GM19023 (cell line): ENCODE results near the gene RAPSN.

ENCODE experiments used
- ATAC-seq: cut with Tn5 transposase; IDR thresholded peaks from one replicate; pipeline ENCODE4 v1.9.1; 2021; ENCODE audit warnings: mild to moderate bottlenecking, moderate library complexity; ENCODE audit not compliant: unreplicated experiment

RAPSN gene

DNA sequence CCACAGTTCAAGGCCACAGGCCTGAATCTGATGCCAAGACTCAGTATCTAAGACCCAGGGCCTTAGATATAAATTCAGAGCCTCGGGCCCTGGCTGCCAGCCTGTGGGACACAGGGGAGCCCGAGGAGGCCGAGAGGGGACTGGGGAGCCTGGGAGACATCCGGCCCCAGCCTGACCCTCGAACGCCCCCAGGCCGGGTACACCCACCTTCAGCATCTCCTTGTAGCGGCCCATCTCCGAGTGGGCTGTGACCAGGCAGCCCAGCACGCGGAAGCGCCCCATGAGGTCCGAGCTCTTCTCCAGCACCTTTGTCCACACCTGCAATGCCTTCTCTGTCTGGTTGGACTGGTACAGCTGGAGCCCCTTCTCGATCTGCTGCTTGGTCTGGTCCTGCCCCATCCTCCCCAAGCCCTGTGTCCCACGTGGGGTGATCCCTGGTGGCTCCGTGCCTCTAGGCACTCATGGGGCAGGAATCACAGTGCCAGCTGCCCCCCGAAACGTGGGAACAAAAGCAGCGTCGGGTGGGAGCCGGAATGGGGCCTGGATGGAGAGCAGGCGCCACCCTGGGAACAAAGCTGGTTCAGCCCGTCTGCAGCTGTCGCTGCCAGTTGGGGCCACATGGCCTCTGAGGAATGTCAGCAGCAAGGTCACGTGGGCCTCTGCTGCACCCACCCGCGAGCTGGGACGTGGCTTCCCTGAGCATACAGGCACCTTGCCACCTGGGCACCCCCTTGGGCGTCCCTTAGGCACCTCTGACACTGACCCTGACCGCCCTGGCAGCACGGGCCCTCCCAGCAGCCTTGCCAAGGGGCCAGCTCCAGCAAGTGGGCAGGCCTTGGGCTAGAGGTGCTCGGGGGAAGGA is at the start of gene RAPSN:
Gene RAPSN, minus strand, starts transcription at position 571 of the 862 bp plus-strand sequence. Its CDS starts 172 bp downstream, at position 399.
- no peak for ATAC-seq

DNA sequence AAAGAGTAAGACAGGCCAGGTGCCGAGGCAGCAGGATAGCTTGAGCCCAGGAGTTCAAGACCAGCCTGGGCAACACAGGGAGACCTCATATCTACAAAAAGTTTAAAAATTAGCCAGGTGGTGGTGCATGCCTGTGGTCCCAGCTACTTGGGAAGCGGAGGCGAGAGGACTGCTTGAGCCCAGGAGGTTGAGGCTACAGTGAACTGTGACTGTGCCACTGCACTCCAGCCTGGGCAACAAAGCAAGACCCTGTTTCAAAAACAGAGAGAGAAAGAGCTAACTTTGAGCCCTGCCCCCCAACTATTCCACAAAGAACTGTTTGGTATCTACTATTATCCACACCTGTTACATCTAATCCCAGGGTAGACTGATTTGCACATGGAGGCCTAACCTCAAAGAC is 49.2 kb upstream of the RAPSN start:
- ATAC-seq: no peak

DNA sequence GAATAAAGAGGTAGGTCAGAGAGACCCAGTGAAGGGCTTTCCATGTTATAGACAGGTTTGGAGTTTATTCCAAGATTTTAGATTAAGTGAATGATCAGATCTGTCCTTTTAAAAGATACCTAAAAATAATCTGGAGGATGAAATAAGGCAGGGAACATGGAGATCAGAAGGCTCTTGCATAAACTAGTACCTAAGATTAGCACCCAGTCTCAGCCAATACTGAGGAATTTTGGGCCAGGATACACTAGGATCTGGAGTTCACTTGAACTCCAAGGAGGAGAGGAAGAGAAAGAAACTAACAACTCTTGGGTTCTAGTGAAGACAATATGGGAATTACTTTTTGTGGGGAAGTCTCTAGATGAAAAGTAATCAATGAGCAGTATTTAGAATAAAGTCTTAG is 47.9 kb upstream of the RAPSN start:
- ATAC-seq: no peak

DNA sequence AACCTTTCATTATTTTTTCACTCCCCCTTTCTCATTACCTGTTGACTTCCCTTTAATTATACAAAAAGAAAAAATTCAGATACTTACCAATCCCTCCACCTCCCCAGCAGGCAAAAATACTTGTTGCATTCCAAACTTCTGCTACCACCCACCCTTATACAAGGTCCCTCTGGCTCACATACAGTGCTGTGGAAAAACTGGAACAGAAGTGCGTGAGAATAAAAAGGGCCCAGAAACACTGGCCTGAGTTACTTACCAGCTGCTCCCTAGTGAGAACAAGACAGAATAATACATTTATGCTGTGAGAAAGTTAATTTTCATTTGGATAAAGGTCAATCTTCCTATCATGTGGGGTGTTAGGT is 46.9 kb upstream of the RAPSN start:
- no peak for ATAC-seq

DNA sequence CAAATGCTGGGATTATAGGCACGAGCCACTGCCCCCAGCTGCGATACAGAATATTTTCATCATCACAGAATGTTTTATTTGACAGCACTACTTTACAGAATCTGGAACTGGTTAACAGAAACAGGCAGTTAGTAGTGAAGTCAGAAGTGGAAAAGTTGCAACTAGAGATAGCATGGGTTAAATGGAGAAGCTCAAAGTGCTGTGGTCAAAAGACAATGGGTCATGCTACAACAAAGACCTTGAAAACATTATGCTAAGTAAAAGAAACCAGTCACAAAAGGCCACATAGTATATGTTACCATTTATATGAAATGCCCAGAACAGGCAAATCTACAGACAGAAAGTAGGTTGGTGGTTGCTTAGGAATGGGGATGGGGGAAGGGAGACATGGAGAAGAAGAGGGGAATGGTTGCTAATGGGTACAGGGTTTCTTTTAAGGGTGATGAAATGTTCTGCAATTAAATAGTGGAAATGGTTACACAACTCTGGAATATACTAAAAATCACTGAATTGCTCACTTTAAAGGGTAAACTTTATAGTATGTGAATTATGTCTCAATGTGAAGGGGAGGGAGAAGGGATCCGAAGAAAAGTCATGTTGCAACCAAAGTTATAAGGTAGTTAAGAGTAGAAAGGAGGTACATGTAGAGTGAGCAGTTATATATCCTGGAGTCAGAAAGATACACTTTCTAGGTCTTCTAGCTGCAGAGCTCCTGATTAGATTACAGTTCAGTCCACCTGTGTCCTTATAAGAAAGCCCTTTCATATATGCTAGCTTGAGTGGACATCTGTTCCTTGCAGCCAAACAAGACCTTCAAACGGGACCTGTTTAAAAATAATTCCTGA is 46.3 kb upstream of the RAPSN start:
- no peak for ATAC-seq

DNA sequence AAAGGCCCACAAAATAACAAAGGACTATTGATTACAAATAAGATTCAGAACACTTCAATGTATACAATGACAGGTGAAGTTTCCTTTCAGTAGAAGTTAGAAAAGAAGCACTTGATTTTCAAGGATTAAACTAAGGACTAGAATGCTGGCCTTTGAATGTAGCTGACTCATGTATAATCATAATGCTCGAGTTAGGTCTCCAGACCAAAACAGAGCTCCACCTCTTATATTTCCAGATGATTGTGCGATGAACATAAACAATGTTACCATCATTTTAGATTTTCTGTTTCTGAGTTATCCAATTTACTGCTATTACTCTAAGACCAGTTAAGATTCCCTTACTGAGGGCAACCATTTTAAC is 40.4 kb upstream of the RAPSN start:
- no peak for ATAC-seq

DNA sequence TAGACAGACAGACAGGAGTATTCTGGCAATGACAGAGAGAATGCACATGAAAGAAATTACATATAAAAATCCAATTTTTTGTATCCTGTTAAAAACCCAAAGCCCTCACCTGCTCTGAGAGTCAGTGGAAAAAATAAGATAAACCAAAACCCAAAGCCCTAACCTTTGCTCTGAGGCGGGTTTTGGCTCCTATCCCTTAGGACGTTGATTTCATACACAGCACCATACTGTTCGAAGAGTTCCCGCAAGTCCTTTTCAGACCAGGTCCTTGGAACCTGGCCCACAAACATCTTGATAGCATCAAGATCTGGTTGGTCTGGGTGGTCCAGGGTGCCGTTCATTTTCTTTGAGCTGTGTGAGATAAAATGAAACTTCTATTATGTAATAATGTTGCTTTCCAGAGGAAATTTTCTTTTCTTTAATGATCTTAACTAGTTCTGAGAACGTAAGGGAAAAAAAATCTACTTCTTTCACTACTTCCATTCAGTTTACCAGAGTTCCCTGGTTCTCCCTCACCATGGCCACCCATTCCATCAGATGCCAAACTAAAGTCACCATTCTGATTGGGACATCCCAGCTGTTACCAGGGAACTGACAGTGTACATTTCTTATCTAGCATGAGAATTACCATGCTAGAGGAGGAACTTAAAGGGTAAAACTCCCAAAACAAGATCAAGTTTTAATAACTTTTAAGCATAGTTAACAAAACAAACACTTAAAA is 39.9 kb upstream of the RAPSN start:
- ATAC-seq: no peak

DNA sequence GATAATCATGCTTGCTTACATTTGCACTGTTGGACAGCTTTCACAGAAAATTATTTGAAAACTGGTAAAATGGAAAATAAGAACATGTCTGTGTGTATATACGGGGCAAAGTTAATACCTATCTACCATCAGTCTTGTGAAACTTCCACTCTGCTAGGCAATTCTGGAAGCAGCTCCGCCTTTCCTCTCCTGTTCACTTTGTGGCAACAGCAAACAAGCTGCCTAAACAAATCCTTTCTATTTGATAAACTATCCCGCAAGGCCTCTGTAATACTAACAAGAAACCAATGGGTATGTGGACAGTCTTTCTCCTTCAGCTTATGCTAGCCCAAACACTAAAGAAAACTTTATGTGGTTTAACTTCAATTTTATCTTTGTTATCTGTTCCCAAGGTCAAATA is 39.2 kb upstream of the RAPSN start:
- ATAC-seq: no peak

DNA sequence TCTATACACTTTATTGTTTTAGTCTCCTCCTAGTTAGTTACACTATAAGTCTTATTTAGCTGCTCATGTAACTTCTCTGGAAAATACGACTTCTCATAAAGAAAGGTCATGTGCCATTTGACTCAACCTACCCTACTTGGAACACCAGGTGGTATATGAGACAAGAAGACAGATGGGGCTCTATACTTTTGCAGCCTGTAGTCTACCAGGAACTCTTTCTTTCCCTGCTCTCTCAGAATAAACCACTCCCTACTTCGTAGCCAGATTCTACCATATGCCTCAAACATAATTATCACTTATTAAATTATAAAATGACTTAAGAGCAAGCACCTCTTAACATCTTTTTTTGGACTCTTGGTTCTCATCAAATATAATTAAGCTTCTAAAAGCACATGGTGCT is 38.5 kb upstream of the RAPSN start:
- no peak for ATAC-seq

DNA sequence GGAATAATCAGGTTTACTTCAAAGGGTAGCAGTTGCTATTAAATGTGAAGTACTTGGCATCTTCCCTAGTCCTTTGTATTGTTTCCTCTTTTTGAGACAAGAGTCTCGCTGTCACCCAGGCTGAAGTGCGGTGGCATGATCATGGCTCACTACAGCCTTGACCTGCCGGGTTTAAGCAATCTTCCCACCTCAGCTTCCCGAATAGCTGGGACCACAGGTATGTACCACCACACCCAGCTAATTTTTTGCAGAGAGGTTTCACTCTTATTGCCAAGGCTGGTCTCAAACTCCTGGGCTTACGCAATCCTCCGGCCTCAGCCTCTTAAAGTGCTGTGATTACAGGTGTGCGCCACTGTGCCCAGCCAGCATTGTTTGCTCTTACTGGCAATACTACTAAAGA is 36.2 kb upstream of the RAPSN start:
- ATAC-seq: no peak

DNA sequence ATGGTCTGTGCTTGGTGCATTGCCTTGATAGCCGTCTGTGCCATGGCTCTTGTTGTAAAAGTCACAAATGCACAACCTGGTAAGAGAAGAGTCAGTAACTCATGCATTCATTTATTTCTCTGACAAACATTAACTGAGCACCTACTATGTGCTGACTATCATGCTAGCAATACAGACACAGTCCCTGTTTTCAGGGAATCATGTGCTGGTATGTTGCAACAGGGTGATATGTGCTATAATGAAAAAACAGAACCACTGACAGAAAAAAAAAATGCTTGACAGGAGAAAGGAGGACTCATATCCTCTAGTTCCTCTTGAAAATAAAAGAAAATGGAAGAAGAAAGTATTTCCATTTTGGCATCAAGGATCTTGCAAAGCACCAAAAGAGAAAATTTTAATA is 34.5 kb upstream of the RAPSN start:
- ATAC-seq: no peak

DNA sequence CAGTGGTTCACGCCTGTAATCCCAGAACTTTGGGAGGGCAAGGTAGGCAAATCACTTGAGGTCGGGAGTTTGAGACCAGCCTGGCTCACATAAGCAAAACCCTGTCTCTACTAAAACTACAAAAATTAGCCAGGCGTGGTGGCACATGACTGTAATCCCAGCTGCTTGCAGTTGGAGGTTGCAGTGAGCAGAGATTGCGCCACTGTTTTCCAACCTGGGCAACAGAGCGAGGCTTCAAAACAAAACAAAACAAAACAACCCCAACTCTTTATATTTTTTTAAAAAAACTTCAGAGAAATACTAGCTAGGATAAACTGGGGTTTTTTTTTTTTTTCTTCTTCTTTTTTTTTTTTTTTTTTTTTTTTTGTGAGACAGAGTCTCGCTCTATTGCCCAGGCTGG is 31.8 kb upstream of the RAPSN start:
- ATAC-seq: no peak

DNA sequence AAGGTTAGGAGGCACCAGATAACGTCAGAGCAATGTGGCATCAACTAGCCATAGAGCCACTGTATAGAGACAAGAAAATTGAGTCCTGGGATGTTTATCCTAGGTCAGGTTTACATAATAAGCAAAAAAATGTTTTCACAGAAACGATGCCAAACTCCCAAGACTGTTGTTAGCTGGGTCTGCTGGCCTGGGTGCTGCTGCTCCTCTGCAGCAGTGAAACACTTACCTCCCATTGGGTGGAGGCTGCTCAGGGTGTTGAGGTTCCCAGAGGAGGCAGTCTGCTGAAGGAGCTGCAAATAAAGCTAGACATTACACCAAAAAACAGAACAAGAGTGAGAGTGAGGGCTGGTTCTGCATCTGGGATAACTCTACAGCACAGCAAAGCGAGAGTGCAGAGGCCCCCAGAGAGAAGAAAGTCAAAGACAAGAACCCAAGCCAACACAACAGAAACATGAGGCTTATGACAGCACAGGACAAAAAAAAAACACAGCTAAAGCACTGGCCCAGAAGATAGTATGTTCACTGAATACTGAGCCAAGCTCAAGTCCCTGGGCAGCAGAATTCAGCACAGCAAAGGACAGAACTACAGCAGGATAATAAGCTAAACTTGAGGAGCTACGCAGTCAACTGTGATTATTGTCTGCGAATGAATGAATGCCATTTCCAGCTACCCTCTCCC is 29.9 kb upstream of the RAPSN start:
- no peak for ATAC-seq

DNA sequence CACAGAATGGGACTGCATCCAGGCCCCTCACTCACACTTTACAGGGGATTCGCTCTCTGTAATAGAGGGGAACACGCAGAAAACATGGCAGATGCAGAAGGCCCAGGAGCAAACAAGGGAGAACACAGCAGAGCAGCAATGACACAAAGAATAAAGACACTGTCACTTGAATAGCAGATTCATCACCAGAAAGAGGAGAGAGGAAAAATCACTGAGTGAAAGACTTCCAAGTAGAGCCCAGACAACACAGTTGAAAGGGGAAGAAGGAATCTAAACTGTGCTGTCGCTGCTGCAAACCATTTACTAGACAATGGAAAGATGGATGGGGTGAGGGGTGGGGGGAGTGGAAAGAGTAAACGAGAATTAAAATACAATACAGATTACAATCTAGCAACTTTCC is 28.8 kb upstream of the RAPSN start:
- no peak for ATAC-seq

DNA sequence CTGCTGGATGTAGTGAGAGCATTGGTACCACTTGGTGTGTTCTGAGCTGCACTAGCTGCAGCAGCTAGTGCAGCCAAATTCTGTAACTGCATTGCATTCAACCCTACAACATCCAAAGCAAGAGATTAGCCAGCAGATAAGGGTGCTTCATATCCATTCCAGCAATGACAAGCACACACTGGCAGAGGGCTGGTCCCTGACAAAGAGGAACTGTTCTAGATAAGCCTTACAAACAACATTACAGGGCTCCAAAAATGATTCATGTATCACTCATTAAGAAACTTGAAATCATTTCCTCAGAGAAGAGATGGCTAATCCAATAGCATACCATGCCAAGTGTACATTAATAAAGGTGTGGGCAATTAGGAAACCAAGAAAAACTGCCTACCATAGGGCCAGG is 28.4 kb upstream of the RAPSN start:
- no peak for ATAC-seq

DNA sequence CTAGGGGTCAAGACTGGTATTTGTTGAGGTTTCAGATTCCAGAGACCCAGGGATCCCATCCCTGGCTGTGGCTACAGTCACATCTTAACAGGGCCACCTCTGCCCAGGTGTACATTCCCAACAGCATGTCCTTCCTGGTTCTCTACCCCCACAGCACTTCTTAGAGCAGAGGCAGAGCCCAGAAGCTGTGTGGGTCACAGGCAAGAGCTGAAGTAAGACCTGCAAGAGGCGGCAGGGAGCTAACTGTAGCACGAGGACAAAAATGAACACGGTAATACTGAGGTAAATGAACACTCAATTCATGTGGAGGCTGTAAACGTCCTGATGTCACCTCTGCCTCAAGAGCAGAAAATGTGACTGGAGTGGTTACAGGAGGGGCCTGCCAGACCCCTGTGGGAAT is 21.7 kb upstream of the RAPSN start:
- ATAC-seq: no peak

DNA sequence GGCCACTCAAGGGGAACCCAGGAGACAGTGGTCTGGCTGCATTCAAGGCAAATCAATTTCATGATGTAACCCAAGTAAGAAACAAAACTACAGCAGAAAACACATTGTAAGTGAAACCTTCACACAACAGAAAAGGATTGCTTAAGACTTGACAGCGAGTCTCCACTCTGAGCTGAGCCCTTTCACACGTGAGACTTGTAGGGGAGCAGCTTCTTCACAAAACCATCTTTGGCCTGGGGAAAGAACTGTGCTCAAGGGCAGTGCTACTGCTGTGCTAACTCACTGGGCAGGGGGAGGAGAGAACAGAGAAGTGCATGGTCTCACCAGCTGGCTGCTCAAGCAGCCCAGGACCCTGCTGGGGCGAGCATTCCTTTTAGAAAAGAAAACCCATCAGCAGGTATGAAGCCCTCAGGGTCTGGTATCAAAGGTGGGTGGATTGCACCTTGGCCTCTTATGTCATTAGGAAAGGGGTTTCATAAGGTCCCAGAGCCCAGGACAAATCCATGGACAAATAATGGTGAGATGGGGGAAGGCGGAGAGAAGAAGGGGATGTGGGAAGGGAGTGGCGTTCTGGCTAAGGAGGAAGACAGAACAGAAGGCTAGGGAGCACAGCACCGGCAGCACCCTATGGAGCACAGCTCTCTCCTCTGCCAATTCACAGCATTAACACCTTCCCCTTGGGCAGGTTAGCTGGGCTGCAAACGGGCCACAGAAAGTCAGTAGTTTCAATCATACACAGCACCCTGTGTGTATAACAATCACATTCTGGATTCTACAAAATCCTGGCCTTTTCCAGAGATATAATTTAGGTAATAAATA is 20.6 kb upstream of the RAPSN start:
- no peak for ATAC-seq

DNA sequence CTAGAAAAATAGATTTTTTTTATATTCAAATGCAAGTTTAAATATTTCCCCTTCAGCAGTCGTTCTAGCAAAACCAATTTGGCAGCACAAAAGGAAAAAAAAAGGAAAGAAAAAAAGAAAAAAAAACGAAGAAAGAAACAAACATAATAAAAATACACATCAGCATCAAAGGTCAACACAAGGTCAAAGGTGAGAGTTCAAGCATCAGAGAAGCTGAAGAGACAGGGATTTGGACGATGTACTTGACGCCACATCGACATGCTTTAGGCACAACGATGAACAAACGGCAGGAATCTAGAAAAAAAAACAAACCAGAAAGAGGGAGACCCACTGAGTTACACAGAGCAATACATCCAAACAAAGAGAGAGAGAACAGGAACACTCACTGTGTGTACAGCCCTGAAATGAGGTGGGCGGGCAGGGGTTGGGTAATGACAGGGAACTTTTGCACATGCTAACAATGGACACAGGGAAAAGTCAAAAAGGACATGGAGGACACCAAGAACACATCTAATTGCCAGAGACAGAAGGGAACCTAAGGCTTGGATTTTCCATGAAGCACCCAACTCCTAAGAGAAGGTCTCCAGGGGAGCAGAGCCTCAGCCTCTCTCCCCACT is 19.8 kb upstream of the RAPSN start:
- ATAC-seq: no peak

DNA sequence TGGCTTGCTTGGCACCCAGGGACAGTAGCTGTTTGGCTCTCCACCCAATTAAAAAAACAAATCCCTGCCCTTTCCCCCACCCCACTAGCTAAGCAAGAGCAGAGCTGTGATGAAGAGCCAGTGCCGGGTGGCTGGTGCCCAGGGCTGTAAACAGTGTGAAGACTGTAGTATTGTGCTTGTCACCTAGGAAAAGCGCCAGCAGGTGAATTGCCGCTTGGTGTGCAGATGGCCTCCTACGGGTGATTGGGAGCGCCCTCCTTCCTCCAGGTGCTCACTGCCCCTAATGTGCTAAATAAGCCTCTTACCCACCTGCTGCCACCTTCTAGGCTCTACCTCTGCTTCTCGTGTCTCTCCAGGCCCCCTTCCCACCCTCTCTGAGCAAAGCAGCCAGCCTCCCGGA is 18.4 kb upstream of the RAPSN start:
- ATAC-seq: no peak
